DND-41 (cell line): ENCODE data around the gene PHLDB2.

Experiments used
- EZH2 ChIP-seq: IDR thresholded peaks from 3 replicates; pipeline ENCODE4 v1.6.1; 2012; ENCODE audit warnings: borderline replicate concordance, low read depth, mild to moderate bottlenecking, moderate library complexity, low read length, inconsistent platforms; ENCODE audit not compliant: severe bottlenecking
- TF ChIP-seq, protein P1 (sequence below): IDR thresholded peaks from 2 replicates; pipeline ENCODE4 v1.5.1; 2012; ENCODE audit warnings: borderline replicate concordance, low read length, moderate library complexity, mild to moderate bottlenecking; ENCODE audit not compliant: poor library complexity, severe bottlenecking; ENCODE audit errors: extremely low read depth

DNA sequence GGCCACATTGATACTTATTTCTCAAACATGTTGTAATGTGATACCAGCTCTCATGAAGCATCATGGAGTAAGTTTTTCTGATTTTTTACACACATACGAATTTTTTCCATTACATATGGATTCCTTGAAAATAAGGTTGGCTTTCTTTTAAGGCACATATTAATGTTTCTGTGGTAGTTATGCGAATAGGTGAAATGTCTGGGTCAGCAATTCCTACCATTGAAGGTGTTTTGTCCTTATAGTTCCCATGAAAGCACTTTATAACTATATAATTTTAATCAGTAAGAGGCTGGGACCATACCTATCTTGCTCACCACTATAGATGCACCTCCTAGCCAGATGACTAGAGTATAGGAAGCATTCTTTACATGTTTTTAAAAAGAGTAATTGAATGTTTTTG is 33.0 kb downstream of the PHLDB2 start:
- TF ChIP-seq, protein P1, sequence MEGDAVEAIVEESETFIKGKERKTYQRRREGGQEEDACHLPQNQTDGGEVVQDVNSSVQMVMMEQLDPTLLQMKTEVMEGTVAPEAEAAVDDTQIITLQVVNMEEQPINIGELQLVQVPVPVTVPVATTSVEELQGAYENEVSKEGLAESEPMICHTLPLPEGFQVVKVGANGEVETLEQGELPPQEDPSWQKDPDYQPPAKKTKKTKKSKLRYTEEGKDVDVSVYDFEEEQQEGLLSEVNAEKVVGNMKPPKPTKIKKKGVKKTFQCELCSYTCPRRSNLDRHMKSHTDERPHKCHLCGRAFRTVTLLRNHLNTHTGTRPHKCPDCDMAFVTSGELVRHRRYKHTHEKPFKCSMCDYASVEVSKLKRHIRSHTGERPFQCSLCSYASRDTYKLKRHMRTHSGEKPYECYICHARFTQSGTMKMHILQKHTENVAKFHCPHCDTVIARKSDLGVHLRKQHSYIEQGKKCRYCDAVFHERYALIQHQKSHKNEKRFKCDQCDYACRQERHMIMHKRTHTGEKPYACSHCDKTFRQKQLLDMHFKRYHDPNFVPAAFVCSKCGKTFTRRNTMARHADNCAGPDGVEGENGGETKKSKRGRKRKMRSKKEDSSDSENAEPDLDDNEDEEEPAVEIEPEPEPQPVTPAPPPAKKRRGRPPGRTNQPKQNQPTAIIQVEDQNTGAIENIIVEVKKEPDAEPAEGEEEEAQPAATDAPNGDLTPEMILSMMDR = no peak
- TF ChIP-seq EZH2 = no peak
